Ovary (tissue), 9 donors: ENCODE results near the gene SYT11. TPM values are rescaled to one million over a fixed set of nuclear protein-coding genes. Genes with fewer than 3 reads are reported as not detected.
"Not testable (repeated sequence)": the region's sequence is repeated elsewhere in the genome, so short reads cannot be mapped to it uniquely, and the experiment has no call there.

Source experiments
- DNase-seq, 5 donors: peaks; one replicate each; pipeline ENCODE4 v3.0.0-alpha.2; 2019 to 2020
- H3K27ac ChIP-seq, 2 donors: fragments of 200-600 bp; one replicate each; pipeline versions ENCODE4 v1.5.1 to v1.8.0; 2019 to 2022
- H3K27me3 ChIP-seq: fragments of 200-600 bp; one replicate; pipeline ENCODE4 v1.8.0; 2022
- H3K36me3 ChIP-seq: fragments of 200-600 bp; sonication (generic); one replicate; pipeline ENCODE4 v1.5.1; 2019
- H3K4me1 ChIP-seq: one replicate; pipeline ENCODE4 v1.8.1; 2013; ENCODE audit warnings: mild to moderate bottlenecking, moderate library complexity; ENCODE audit not compliant: insufficient read depth
- H3K4me3 ChIP-seq: fragments of 200-600 bp; sonication (generic); one replicate; pipeline ENCODE4 v1.5.1; 2017
- H3K9me3 ChIP-seq, 2 donors: fragments of 200-600 bp in 1 of 2; sonication (generic) in 1 of 2; one replicate each; pipeline versions ENCODE4 v1.5.1 to v1.8.1; 2013 to 2019; ENCODE audit warnings: mild to moderate bottlenecking in 1 of 2, moderate library complexity in 1 of 2
- CTCF ChIP-seq, 3 donors: fragments of 450-650 bp in 2 of 3; fragments of 200-600 bp in 1 of 3; IDR thresholded peaks; one replicate each; pipeline versions ENCODE4 v1.5.1 to v1.8.0; 2016 to 2022; ENCODE audit warnings: antibody characterized with exemption in 3 of 3, mild to moderate bottlenecking in 1 of 3
- EP300 ChIP-seq: sonication (generic); formaldehyde crosslinking; IDR thresholded peaks from one replicate; pipeline ENCODE4 v1.6.1; 2017; ENCODE audit warnings: antibody characterized with exemption
- POLR2A ChIP-seq: fragments of 450-650 bp; IDR thresholded peaks from one replicate; pipeline ENCODE4 v1.6.1; 2017; ENCODE audit warnings: antibody characterized with exemption, mild to moderate bottlenecking, moderate library complexity
- WGBS, 3 donors: extraction: QIAGEN DNeasy Blood & Tissue Kit in 1 of 3; methylation state at CpG; one replicate each; pipeline versions ENCODE4 v1.1.5 to v1.1.7; 2013 to 2017; 5-methylcytosine and 5-hydroxymethylcytosine counted together
- intact Hi-C, 4 donors: fragments of 100-400 bp; cut with DNase I; formaldehyde crosslinking; loops; one replicate each; pipeline versions ENCODE4 v1.11.0 to v1.15.1; 2022 to 2023
- polyA plus RNA-seq, 2 donors: library from polyadenylated mRNA; stranded (reverse); fragments of 200-250 nt in 1 of 2; fragments of 350-450 nt in 1 of 2; fragmentation: Illumina TruSeq in 1 of 2; extraction: RNeasy Lipid Tissue Mini Kit (QIAGEN cat#74804) in 1 of 2; gene quantifications; one replicate each; pipeline ENCODE4 v1.2.3, GENCODE V29; 2013 to 2014
- total RNA-seq, 7 donors: library from RNA; depleted of rRNA in 2 of 7; stranded (reverse); fragments of >200 nt in 2 of 7; fragmentation: NEBNext Ultra II Directional in 3 of 7; extraction: Animal tissue kit (Norgen Biotek cat#: 25700) in 3 of 7; gene quantifications; one replicate each; pipeline versions ENCODE4 v1.1.0 to v1.2.4, GENCODE V29; 2016 to 2023
- donor health status: DM: no; HTN: no; CAD: no; lungs with moderate emphysema.
- donor health status: DM: no; HTN: no; CAD: no.
- donor health status: Bipolar disorder and iron deficiency.
- donor health status: DM: yes; HTN: yes; CAD: no.
- donor health status: DM: no; HTN: no; CAD: no.
- donor health status: DM: yes; HTN: yes; CAD: no.

The SYT11 gene
- total and polyA plus RNA-seq, 9 donors, result 10.1 to 48.9 (median 19.7) TPM

GRCh38 chr1:155890251-155890650, 30.9 kb downstream of the SYT11 start:
- no peak for TF ChIP-seq POLR2A
- no peak for TF ChIP-seq CTCF (IDR thresholded peaks at IDR 0.05)
- TF ChIP-seq EP300, result no peak
- H3K36me3 ChIP-seq, result no peaks in the 10 kb centered on the region
- no peak for DNase-seq
- intact Hi-C loops, result no loop called here
- WGBS, 3 donors, result 52 to 71% (median 57%) methylated on average over 3 of the region's 3 CpGs
- H3K27me3 ChIP-seq, result no peaks in the 10 kb centered on the region
- H3K9me3 ChIP-seq, result no peaks in the 10 kb centered on the region
- no peaks in the 10 kb centered on the region for H3K4me1 ChIP-seq
- no peak overlapping the region for H3K4me3 ChIP-seq
- no peak overlapping the region for H3K27ac ChIP-seq

DNA sequence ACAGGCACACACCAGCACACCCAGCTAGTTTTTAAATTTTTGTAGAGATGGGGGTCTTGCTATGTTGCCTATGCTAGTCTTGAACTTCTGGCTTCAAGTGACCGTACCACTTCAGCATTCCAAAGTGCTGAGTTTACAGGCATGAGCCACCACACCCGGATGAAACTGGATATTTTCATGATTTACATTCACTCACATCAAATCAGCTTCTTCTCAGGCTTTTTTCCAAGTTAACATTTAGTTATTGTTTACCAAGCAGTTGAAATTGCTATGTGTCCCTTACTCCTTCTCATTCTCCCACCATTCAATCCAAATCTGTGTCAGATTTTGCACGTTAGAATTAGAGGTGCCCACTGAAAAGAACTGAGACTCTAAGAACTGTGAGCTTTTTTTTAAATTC, 33.4 kb downstream of the SYT11 start:
- DNase-seq, result no peak
- TF ChIP-seq CTCF (IDR thresholded peaks at IDR 0.05), result no peak
- TF ChIP-seq POLR2A, result no peak
- TF ChIP-seq EP300, result no peak
- WGBS, 3 donors, result 8 to 14% (median 9%) methylated on average over 3 of the region's 3 CpGs
- no peaks in the 10 kb centered on the region for H3K36me3 ChIP-seq
- H3K9me3 ChIP-seq, result no peaks in the 10 kb centered on the region
- no peak overlapping the region for H3K4me3 ChIP-seq
- intact Hi-C loops, result no loop called here
- no peaks in the 10 kb centered on the region for H3K27me3 ChIP-seq
- no peaks in the 10 kb centered on the region for H3K4me1 ChIP-seq
- no peak overlapping the region for H3K27ac ChIP-seq

GRCh38 chr1:155893389-155894142, 34.2 kb downstream of the SYT11 start:
- H3K27me3 ChIP-seq, result no peaks in the 10 kb centered on the region
- no peak for TF ChIP-seq EP300
- no peak for TF ChIP-seq POLR2A
- no peak for TF ChIP-seq CTCF (IDR thresholded peaks at IDR 0.05)
- intact Hi-C loops, result no loop called here
- no peak for DNase-seq
- no peaks in the 10 kb centered on the region for H3K9me3 ChIP-seq
- no peaks in the 10 kb centered on the region for H3K4me1 ChIP-seq
- no peaks in the 10 kb centered on the region for H3K36me3 ChIP-seq
- 53 to 69% (median 61%) methylated on average over 10 of the region's 10 CpGs for WGBS, 3 donors
- no peak overlapping the region for H3K27ac ChIP-seq
- H3K4me3 ChIP-seq, result no peak overlapping the region

DNA sequence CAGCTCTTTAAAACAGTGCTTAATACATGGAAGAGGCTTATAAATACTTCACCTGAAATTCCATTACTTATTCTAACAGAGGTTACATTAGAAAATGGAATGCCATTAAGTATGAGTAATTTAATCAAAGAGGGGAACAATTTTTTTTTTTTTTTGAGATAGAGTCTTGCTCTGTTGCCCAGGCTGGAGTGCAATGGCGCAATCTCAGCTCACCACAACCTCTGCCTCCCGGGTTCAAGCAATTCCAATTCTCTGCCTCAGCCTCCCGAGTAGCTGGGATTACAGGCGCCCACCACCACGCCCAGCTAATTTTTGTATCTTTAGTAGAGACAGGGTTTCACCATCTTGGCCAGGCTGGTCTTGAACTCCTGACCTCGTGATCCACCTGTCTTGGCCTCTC, 36.2 kb downstream of the SYT11 start:
- H3K36me3 ChIP-seq, H3K9me3 ChIP-seq, intact Hi-C loops, H3K27me3 ChIP-seq, H3K4me3 ChIP-seq, H3K27ac ChIP-seq, DNase-seq, H3K4me1 ChIP-seq: not testable (repeated sequence)
- 93 to 97% (median 95%) methylated on average over 6 of the region's 6 CpGs for WGBS, 3 donors

- DNase-seq, H3K36me3 ChIP-seq, H3K27me3 ChIP-seq, H3K9me3 ChIP-seq, H3K27ac ChIP-seq, H3K4me3 ChIP-seq, H3K4me1 ChIP-seq, intact Hi-C loops: not testable (repeated sequence)
- 84 to 90% (median 90%) methylated on average over 8 of the region's 8 CpGs for WGBS, 3 donors
Observed at GRCh38 chr1:155896476-155896875, 37.1 kb downstream of the SYT11 start.
